MM.1S (cell line): Measurements from ENCODE around the gene IRAK2.
"Not testable (repeated sequence)": the region's sequence is repeated elsewhere in the genome, so short reads cannot be mapped to it uniquely, and the experiment has no call there.

Source experiments
- DNase-seq: peaks from one replicate; pipeline ENCODE4 v3.0.0-alpha.2; 2015
- H2AFZ ChIP-seq: fragments of 300-600 bp; sonication (generic); 2 replicates; pipeline ENCODE4 v1.6.0; 2016; ENCODE audit warnings: antibody characterized with exemption, low read length
- H3F3A ChIP-seq: fragments of 300-600 bp; sonication (generic); 2 replicates; pipeline ENCODE4 v1.6.1; 2016; ENCODE audit warnings: mild to moderate bottlenecking, antibody characterized with exemption, low read length, moderate library complexity, mixed read lengths; ENCODE audit not compliant: insufficient read depth
- H3K27ac ChIP-seq: fragments of 300-600 bp; sonication (generic); 2 replicates; pipeline ENCODE4 v1.5.1; 2016; ENCODE audit warnings: mild to moderate bottlenecking, low read length
- H3K27me3 ChIP-seq: fragments of 300-600 bp; sonication (generic); replicated peaks from 2 replicates; pipeline ENCODE4 v1.6.0; 2016; ENCODE audit warnings: low read length; ENCODE audit not compliant: insufficient read depth
- H3K36me3 ChIP-seq: fragments of 300-600 bp; sonication (generic); replicated peaks from 2 replicates; pipeline ENCODE4 v1.6.1; 2016; ENCODE audit warnings: mild to moderate bottlenecking, low read length, mixed read lengths; ENCODE audit not compliant: insufficient read depth
- H3K4me1 ChIP-seq: fragments of 300-600 bp; sonication (generic); 2 replicates; pipeline ENCODE4 v1.6.1; 2016; ENCODE audit warnings: low read length, mixed read lengths
- H3K4me2 ChIP-seq: fragments of 300-600 bp; sonication (generic); 2 replicates; pipeline ENCODE4 v1.6.0; 2016; ENCODE audit warnings: low read depth, low read length
- H3K4me3 ChIP-seq: fragments of 300-600 bp; sonication (generic); 2 replicates; pipeline ENCODE4 v1.5.1; 2016; ENCODE audit warnings: low read length, mixed read lengths
- H3K79me2 ChIP-seq: fragments of 300-600 bp; sonication (generic); 2 replicates; pipeline ENCODE4 v1.6.1; 2016; ENCODE audit warnings: mixed run types, low read length, mixed read lengths
- H3K9ac ChIP-seq: fragments of 300-600 bp; sonication (generic); 2 replicates; pipeline ENCODE4 v1.6.1; 2016; ENCODE audit warnings: low read length, mixed read lengths
- H3K9me2 ChIP-seq: fragments of 300-600 bp; sonication (generic); replicated peaks from 2 replicates; pipeline ENCODE4 v1.6.1; 2016; ENCODE audit warnings: mild to moderate bottlenecking, low read length, mixed read lengths; ENCODE audit not compliant: insufficient read depth
- H3K9me3 ChIP-seq: fragments of 300-600 bp; sonication (generic); replicated peaks from 2 replicates; pipeline ENCODE4 v1.6.1; 2016; ENCODE audit warnings: mild to moderate bottlenecking, low read length, mixed read lengths; ENCODE audit not compliant: insufficient read depth
- H4K20me1 ChIP-seq: fragments of 300-600 bp; sonication (generic); 2 replicates; pipeline ENCODE4 v1.6.1; 2016; ENCODE audit warnings: mild to moderate bottlenecking, low read length, moderate library complexity, mixed read lengths; ENCODE audit not compliant: insufficient read depth
- EZH2 ChIP-seq: fragments of 300-600 bp; sonication (generic); optimal IDR thresholded peaks from 2 replicates; pipeline ENCODE3; 2017; ENCODE audit warnings: low read depth, mild to moderate bottlenecking, antibody characterized with exemption, low read length, mixed read lengths
- EZH2phosphoT487 ChIP-seq: fragments of 300-600 bp; sonication (generic); IDR thresholded peaks from 2 replicates; pipeline ENCODE4 v1.6.1; 2018; ENCODE audit warnings: antibody characterized with exemption, low read length
- TF ChIP-seq, protein P1 (sequence below): fragments of 300-600 bp; sonication (generic); IDR thresholded peaks from 2 replicates; pipeline ENCODE4 v1.5.1; 2016; ENCODE audit warnings: antibody characterized with exemption, low read length, mixed read lengths

IRAK2 gene

DNA sequence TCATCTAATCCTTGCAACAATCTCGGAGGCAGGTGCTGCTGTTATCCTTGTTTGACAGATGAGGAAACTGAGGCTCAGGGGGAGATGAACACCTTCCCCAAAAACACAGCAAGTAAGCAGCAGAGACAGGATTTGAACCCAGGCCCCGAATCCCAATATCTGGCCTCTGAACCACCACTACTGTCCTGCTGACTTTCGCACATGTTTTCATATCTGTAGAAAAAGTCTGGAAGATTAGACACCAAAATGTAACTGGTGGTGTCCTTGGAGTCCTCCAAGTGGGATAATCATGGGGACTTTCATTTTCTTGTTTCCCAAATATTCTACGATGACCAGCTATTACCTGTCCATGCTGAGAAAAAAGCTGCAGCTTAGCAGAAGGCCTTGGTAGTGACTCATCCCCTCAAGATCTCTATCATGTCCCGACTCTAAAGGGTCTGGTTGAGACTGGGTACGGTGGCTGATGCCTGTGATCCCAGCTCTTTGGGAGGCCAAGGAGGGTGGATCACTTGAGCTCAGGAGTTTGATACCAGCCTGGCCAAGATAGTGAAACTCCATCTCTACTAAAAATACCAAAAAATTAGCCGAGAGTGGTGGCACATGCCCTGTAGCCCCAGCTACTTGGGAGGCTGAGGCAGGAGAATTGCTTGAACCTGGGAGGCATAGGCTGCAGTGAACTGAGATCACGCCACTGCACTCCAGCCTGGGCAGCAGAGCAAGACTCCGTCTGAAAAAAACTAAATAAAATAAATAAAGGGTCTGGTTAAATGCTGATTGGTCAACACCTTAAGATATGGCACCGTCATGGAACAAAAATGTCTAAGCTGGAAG, 8.6 kb downstream of the IRAK2 start:
- Histone ChIP-seq H2AFZ (no peak overlapping the region), H3K79me2 (no peaks in the 10 kb centered on the region), H3K9me3 (no peaks in the 10 kb centered on the region), H4K20me1 (no peaks in the 10 kb centered on the region), H3K27me3 (no peaks in the 10 kb centered on the region), H3K4me2 (no peak overlapping the region), H3K4me1 (no peaks in the 10 kb centered on the region), H3K9me2 (no peaks in the 10 kb centered on the region), H3K27ac (no peak overlapping the region), H3K9ac (no peak overlapping the region), H3F3A (no peaks in the 10 kb centered on the region), H3K36me3 (no peaks in the 10 kb centered on the region), H3K4me3 (no peak overlapping the region)
- TF ChIP-seq EZH2: no peak
- TF ChIP-seq, protein P1, sequence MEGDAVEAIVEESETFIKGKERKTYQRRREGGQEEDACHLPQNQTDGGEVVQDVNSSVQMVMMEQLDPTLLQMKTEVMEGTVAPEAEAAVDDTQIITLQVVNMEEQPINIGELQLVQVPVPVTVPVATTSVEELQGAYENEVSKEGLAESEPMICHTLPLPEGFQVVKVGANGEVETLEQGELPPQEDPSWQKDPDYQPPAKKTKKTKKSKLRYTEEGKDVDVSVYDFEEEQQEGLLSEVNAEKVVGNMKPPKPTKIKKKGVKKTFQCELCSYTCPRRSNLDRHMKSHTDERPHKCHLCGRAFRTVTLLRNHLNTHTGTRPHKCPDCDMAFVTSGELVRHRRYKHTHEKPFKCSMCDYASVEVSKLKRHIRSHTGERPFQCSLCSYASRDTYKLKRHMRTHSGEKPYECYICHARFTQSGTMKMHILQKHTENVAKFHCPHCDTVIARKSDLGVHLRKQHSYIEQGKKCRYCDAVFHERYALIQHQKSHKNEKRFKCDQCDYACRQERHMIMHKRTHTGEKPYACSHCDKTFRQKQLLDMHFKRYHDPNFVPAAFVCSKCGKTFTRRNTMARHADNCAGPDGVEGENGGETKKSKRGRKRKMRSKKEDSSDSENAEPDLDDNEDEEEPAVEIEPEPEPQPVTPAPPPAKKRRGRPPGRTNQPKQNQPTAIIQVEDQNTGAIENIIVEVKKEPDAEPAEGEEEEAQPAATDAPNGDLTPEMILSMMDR: no peak
- no peak for TF ChIP-seq EZH2phosphoT487
- no peak for DNase-seq

DNA sequence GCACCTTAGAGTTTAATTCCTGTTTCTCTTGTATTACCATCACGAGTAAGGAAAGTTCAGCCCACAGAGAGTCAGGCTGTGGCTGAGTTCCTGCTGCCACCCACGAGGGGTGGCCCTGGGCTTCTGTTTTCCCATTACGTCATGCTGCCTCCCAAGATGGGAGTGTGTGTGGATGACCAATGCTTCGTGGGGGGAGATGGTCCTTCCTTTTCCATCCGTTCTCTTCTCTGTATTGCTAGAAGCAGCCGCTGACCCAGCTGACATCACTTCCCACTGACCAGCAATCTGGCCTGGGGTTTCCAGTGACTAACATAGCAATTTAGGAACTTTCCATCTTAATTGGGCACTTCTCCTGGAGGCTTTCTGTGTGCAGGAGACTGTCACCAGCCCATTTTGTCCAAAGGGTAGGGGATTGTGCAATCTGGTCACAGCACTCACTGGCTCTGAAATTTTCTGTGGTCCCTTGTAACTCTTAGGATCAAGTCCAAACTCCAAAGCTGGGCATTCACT, 9.3 kb downstream of the IRAK2 start:
- Histone ChIP-seq H3F3A (no peaks in the 10 kb centered on the region), H3K36me3 (no peaks in the 10 kb centered on the region), H3K9ac (no peak overlapping the region), H3K27me3 (no peaks in the 10 kb centered on the region), H3K9me3 (no peaks in the 10 kb centered on the region), H3K4me2 (no peak overlapping the region), H3K9me2 (no peaks in the 10 kb centered on the region), H3K79me2 (no peaks in the 10 kb centered on the region), H3K27ac (no peak overlapping the region), H3K4me1 (no peaks in the 10 kb centered on the region), H4K20me1 (no peaks in the 10 kb centered on the region), H3K4me3 (no peak overlapping the region), H2AFZ (no peak overlapping the region)
- no peak for TF ChIP-seq EZH2
- TF ChIP-seq EZH2phosphoT487: no peak
- TF ChIP-seq, protein P1: no peak
- no peak for DNase-seq

DNA sequence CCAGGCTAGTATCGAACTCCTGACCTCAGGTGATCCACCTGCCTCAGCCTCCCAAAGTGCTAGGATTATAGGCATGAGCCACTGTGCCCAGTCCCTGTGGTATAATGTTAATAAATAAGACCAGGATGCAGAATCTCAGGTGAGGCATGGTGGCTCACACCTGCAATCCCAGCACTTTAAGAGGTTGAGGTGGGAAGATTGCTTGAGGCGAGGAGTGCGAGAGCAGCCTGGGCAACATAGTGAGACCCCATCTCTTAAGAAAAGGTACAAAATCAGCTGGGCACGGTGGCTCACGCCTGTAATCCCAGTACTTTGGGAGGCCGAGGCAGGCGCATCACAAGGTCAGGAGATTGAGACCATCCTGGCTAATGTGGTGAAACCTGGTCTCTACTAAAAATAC, 10.6 kb downstream of the IRAK2 start:
- H3K36me3 ChIP-seq, H3K27ac ChIP-seq, H3F3A ChIP-seq, H3K4me3 ChIP-seq, H3K4me1 ChIP-seq, H3K27me3 ChIP-seq, H3K9ac ChIP-seq, H2AFZ ChIP-seq, H4K20me1 ChIP-seq, DNase-seq, H3K4me2 ChIP-seq, H3K9me2 ChIP-seq, H3K79me2 ChIP-seq, H3K9me3 ChIP-seq: not testable (repeated sequence)

DNA sequence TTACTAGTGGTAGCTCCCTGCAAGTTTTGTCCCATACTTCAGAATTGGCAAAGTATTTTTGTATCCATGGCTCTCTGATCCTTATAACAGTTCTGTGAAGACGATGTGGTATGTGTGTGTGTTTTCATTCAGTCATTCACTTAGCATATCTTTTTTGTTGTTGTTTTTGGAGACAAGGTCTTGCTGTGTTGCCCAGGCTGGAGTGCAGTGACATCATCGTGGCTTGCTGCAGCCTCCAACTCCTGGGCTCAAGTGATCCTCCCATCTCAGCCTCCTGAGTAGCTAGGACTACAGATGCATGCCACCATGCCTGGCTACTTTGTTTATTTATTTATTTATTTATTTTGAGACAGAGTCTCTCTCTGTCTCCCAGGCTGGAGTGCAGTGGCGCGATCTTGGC, 11.4 kb downstream of the IRAK2 start:
- H3K9me3 ChIP-seq, H3K27me3 ChIP-seq, H3F3A ChIP-seq, H2AFZ ChIP-seq, H4K20me1 ChIP-seq, H3K9ac ChIP-seq, H3K4me2 ChIP-seq, H3K36me3 ChIP-seq, H3K27ac ChIP-seq, H3K9me2 ChIP-seq, H3K79me2 ChIP-seq, H3K4me1 ChIP-seq, H3K4me3 ChIP-seq, DNase-seq: not testable (repeated sequence)
